Neural crest cell (in vitro differentiated cells): ENCODE data around the gene SEMA6D. TPM values are rescaled to one million over a fixed set of nuclear protein-coding genes. Genes with fewer than 3 reads are reported as not detected.

Experiments used
- DNase-seq: peaks from one replicate; pipeline ENCODE4 v3.0.0; 2021; ENCODE audit warnings: low read depth, mixed read lengths, low spot score
- H3K27ac Mint-ChIP-seq: one replicate; pipeline ENCODE4 v1.8.0; 2021; ENCODE audit warnings: mild to moderate bottlenecking, mixed read lengths; ENCODE audit not compliant: unreplicated experiment
- H3K27me3 Mint-ChIP-seq: 2 replicates; pipeline ENCODE4 v1.8.0; 2021; ENCODE audit warnings: low read depth, mild to moderate bottlenecking, mixed read lengths
- H3K36me3 Mint-ChIP-seq: 2 replicates; pipeline ENCODE4 v1.8.0; 2021; ENCODE audit warnings: low read depth, mild to moderate bottlenecking, mixed read lengths
- H3K4me1 Mint-ChIP-seq: 2 replicates; pipeline ENCODE4 v1.8.0; 2021; ENCODE audit warnings: mixed read lengths
- H3K4me3 Mint-ChIP-seq: one replicate; pipeline ENCODE4 v1.8.0; 2021; ENCODE audit warnings: mild to moderate bottlenecking, mixed read lengths
- H3K9me3 Mint-ChIP-seq: 2 replicates; pipeline ENCODE4 v1.8.0; 2021; ENCODE audit warnings: mixed read lengths
- total RNA-seq: library from RNA; stranded (reverse); gene quantifications from 2 replicates; pipeline ENCODE4 v1.2.1, GENCODE V29; 2021
- TF ChIP-seq, protein P1 (sequence below): fragments of 200-600 bp; sonication (generic); conservative IDR thresholded peaks from 2 replicates; pipeline ENCODE4 v1.5.0; 2021; ENCODE audit warnings: antibody characterized with exemption, mild to moderate bottlenecking

The SEMA6D gene
- total RNA-seq, 1 donor from 2014 or later: 11.1 TPM

DNA sequence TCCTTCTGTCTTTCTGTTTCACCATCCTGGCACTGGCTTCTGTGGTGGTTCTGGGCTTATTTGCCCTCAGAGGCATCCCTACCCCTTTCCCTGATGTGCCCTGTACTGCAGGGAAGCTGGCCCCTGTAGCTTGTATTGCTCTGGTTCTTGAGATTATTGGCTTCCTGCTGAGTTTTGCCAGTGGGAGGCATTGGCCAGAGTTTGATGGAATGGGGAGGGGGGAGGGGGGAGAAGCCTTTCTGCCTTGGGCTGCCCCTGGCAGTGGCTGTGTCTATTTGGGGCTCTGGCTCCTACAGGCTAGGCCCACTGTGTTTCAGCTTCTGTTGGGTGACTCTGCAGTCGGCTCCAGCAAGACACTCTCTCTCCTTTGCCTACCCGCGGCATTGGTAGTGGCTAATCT is 41.6 kb upstream of the SEMA6D start:
- H3K4me3 Mint-ChIP-seq: no peak overlapping the region
- TF ChIP-seq, protein P1, sequence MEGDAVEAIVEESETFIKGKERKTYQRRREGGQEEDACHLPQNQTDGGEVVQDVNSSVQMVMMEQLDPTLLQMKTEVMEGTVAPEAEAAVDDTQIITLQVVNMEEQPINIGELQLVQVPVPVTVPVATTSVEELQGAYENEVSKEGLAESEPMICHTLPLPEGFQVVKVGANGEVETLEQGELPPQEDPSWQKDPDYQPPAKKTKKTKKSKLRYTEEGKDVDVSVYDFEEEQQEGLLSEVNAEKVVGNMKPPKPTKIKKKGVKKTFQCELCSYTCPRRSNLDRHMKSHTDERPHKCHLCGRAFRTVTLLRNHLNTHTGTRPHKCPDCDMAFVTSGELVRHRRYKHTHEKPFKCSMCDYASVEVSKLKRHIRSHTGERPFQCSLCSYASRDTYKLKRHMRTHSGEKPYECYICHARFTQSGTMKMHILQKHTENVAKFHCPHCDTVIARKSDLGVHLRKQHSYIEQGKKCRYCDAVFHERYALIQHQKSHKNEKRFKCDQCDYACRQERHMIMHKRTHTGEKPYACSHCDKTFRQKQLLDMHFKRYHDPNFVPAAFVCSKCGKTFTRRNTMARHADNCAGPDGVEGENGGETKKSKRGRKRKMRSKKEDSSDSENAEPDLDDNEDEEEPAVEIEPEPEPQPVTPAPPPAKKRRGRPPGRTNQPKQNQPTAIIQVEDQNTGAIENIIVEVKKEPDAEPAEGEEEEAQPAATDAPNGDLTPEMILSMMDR: no peak
- peaks cover 12% of the 10 kb centered on the region for H3K4me1 Mint-ChIP-seq
- H3K27ac Mint-ChIP-seq: no peak overlapping the region
- H3K36me3 Mint-ChIP-seq: no peaks in the 10 kb centered on the region
- no peak for DNase-seq
- no peaks in the 10 kb centered on the region for H3K9me3 Mint-ChIP-seq
- peaks cover 3% of the 10 kb centered on the region for H3K27me3 Mint-ChIP-seq

DNA sequence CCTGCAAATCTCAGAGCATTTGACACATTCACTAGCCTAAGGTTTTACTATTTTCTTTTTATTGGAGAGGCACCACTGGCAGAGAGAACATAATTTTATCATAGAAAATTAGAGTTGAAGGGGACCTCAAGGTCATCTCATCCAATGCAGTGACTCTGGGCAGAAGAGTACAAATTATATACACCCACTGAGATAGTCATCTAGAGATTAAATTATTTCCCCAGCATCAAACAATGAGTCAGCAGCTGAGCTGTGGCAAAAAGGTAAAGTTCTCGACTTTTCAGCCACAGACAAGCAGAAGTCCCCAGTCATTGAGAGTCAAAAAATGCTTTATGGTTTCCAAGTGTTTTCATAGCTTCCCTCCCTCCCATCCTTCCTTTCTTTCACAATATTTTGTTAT is 39.3 kb upstream of the SEMA6D start:
- no peaks in the 10 kb centered on the region for H3K27me3 Mint-ChIP-seq
- no peaks in the 10 kb centered on the region for H3K9me3 Mint-ChIP-seq
- peaks cover 12% of the 10 kb centered on the region for H3K4me1 Mint-ChIP-seq
- H3K36me3 Mint-ChIP-seq: no peaks in the 10 kb centered on the region
- H3K27ac Mint-ChIP-seq: no peak overlapping the region
- DNase-seq: no peak
- H3K4me3 Mint-ChIP-seq: no peak overlapping the region
- TF ChIP-seq, protein P1: no peak

DNA sequence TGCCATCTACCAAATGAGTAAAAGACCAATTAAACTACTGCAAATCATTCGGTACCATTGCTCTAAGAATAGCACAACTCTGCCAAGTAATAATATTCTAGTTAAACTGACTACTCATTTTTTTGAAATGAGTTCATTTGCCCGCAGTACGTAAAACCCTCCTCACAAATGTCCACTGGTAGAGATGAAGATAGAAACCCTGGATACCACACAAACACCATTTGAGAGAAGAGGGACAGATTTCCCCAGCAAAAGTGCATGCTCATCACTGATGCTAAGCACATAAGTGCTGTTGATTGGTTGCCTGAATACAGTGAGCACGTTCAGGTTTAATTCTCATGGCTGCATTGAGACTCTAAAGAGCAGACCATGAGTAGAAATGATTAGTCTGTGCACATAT is 34.6 kb upstream of the SEMA6D start:
- H3K9me3 Mint-ChIP-seq: peaks cover 5% of the 10 kb centered on the region
- H3K4me3 Mint-ChIP-seq: no peak overlapping the region
- no peak for DNase-seq
- peaks cover 7% of the 10 kb centered on the region for H3K4me1 Mint-ChIP-seq
- TF ChIP-seq, protein P1: no peak
- H3K27ac Mint-ChIP-seq: no peak overlapping the region
- H3K36me3 Mint-ChIP-seq: no peaks in the 10 kb centered on the region
- H3K27me3 Mint-ChIP-seq: no peaks in the 10 kb centered on the region

DNA sequence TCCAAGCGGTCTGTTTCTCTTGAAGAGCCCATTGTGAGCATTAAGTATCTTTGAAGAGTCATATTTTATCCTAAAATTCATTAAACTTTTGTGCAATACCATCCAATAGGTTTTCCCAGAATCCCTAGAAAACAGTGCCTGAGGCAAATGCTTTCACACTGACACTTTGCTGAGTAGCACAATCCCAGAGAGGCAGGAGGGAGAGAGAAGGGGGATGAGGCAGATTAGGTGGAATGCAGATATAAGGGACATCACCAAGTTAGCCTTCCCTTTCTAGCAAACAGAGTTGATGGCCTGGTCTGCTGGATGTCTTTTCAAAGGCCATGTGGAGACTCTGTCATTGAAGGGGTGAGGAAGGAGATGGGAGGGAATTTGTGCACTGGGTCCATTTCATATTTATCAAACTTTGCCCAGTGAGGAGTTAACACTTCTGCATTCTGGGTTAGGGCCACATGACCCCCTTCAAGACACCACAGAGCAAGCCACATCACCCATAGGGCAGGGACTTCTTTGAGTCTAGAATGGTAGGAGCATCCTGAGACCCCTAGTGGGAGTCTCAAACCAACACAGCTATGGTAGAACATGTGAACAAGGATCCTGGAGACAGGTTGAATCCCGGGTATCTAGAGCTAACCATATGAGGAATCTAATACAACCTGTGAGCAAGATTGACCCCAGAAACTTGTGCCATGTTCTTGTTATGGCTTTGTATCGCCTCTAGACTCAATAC is 32.0 kb upstream of the SEMA6D start:
- Mint-ChIP-seq H3K4me1 (no peaks in the 10 kb centered on the region), H3K36me3 (no peaks in the 10 kb centered on the region), H3K27me3 (no peaks in the 10 kb centered on the region), H3K9me3 (peaks cover 5% of the 10 kb centered on the region), H3K4me3 (no peak overlapping the region), H3K27ac (no peak overlapping the region)
- DNase-seq: no peak
- TF ChIP-seq, protein P1: no peak

DNA sequence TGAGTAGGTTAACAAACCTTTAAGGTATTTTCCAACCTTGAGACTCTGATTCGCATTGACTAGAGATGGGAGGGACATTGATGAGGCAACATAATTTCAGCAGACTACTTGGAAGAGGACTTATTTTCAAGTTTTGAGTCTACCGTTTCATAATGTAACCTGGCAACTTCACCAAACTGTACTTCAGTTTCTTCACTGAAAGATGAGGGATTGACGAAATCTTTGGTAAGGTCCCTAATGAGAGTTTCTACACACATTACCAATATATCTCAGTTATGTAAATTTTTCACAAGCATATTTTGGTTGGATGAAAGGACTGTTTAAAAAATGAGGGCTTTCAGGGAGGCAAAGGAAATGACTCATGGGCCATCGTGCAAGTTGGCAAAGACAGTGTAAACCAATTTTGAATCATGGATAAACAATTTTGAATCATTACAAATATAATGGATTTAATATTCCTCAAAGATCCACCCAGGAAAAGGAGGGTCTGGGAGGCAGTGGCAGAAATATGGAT is 28.7 kb upstream of the SEMA6D start:
- H3K4me3 Mint-ChIP-seq: no peak overlapping the region
- H3K4me1 Mint-ChIP-seq: peaks cover 13% of the 10 kb centered on the region
- H3K36me3 Mint-ChIP-seq: no peaks in the 10 kb centered on the region
- no peaks in the 10 kb centered on the region for H3K27me3 Mint-ChIP-seq
- TF ChIP-seq, protein P1: no peak
- no peak for DNase-seq
- peaks cover 5% of the 10 kb centered on the region for H3K9me3 Mint-ChIP-seq
- no peak overlapping the region for H3K27ac Mint-ChIP-seq
